Activated B cell treated with CpG ODN at 0.5 μM for 24 hours (primary cell): ENCODE results near the gene TMPRSS13. TPM values are rescaled to one million over a fixed set of nuclear protein-coding genes. Genes with fewer than 3 reads are reported as not detected.

Source experiments
- ATAC-seq: fragments of 200-7000 bp; cut with Tn5 transposase; one replicate; pipeline ENCODE4 v1.10.0; 2021; ENCODE audit warnings: low read depth, mild to moderate bottlenecking, moderate library complexity
- CTCF ChIA-PET: fragments of 350-600 bp; sonication (Branson Sonifier 250); formaldehyde crosslinking; loops from one replicate; lab custom pipeline; 2021; ENCODE audit warnings: antibody characterized with exemption; lab: Charles Lee
- POLR2A ChIA-PET: fragments of 350-600 bp; sonication (Branson Sonifier 250); formaldehyde crosslinking; loops from one replicate; lab custom pipeline; 2021; ENCODE audit warnings: antibody characterized with exemption; lab: Charles Lee
- DNase-seq: peaks from one replicate; pipeline ENCODE4 v3.0.0; 2022
- H3K27ac Mint-ChIP-seq: one replicate; pipeline ENCODE4 v1.8.0; 2020; ENCODE audit warnings: mixed read lengths
- H3K27me3 Mint-ChIP-seq: one replicate; pipeline ENCODE4 v1.8.0; 2021; ENCODE audit warnings: mixed read lengths
- H3K36me3 Mint-ChIP-seq: one replicate; pipeline ENCODE4 v1.8.0; 2021; ENCODE audit warnings: low read depth, mixed read lengths
- H3K4me1 Mint-ChIP-seq: one replicate; pipeline ENCODE4 v1.8.0; 2021; ENCODE audit warnings: mixed read lengths
- H3K4me3 Mint-ChIP-seq: one replicate; pipeline ENCODE4 v1.8.0; 2020; ENCODE audit warnings: mild to moderate bottlenecking, mixed read lengths
- H3K9me3 Mint-ChIP-seq: one replicate; pipeline ENCODE4 v1.8.0; 2020; ENCODE audit warnings: mixed read lengths
- intact Hi-C: fragments of 100-400 bp; cut with micrococcal nuclease; formaldehyde crosslinking; loops from one replicate; pipeline ENCODE4 v1.15.1; 2024
- total RNA-seq: library from RNA; stranded (reverse); gene quantifications from 2 replicates; pipeline ENCODE4 v1.2.3, GENCODE V29; 2022
- TF ChIP-seq, protein P1 (sequence below): fragments of 200-600 bp; IDR thresholded peaks from one replicate; pipeline ENCODE4 v1.8.0; 2022; ENCODE audit warnings: antibody characterized with exemption, mild to moderate bottlenecking

The TMPRSS13 gene
- total RNA-seq, 1 donor from 2014 or later = 3.7 TPM

DNA sequence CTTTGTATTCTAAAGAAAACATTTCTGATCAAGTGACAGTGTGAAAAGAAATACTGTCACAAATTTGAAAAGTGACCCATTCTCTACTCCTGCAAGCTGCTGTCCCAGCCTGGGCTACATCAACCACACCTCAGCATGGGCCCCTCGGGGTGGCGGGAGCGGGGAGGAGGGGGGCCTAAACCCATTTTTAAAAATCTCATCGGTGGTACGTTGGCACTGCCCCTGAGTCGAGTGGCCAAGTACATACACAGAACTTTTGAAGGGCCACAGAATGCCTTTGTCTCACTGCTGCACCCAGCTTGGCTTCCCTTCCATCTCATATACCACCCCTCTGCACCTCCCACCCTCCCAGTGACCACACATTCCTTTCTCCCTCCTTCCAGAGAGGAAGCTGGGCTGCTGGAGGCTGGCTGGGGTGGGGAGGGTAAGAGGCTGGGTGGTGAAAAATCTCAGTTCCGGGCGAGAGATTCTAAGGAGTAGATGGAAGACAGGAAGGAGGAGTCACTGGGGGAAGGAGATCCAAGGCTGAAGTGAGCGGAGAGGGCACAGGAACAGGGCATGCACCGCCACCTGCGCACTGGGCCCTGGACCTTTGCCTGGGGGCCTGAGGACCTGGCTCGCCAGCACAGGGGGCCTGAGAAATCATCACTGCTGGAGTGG is 73.9 kb downstream of the TMPRSS13 start:
- Mint-ChIP-seq H3K36me3 (no peaks in the 10 kb centered on the region), H3K9me3 (no peaks in the 10 kb centered on the region), H3K4me1 (no peaks in the 10 kb centered on the region), H3K4me3 (no peak overlapping the region), H3K27ac (no peak overlapping the region), H3K27me3 (peaks cover 44% of the 10 kb centered on the region)
- no peak for DNase-seq
- no peak for ATAC-seq
- CTCF ChIA-PET = no interaction called here
- TF ChIP-seq, protein P1, sequence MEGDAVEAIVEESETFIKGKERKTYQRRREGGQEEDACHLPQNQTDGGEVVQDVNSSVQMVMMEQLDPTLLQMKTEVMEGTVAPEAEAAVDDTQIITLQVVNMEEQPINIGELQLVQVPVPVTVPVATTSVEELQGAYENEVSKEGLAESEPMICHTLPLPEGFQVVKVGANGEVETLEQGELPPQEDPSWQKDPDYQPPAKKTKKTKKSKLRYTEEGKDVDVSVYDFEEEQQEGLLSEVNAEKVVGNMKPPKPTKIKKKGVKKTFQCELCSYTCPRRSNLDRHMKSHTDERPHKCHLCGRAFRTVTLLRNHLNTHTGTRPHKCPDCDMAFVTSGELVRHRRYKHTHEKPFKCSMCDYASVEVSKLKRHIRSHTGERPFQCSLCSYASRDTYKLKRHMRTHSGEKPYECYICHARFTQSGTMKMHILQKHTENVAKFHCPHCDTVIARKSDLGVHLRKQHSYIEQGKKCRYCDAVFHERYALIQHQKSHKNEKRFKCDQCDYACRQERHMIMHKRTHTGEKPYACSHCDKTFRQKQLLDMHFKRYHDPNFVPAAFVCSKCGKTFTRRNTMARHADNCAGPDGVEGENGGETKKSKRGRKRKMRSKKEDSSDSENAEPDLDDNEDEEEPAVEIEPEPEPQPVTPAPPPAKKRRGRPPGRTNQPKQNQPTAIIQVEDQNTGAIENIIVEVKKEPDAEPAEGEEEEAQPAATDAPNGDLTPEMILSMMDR = no peak
- intact Hi-C loops = no loop called here
- POLR2A ChIA-PET = no interaction called here

DNA sequence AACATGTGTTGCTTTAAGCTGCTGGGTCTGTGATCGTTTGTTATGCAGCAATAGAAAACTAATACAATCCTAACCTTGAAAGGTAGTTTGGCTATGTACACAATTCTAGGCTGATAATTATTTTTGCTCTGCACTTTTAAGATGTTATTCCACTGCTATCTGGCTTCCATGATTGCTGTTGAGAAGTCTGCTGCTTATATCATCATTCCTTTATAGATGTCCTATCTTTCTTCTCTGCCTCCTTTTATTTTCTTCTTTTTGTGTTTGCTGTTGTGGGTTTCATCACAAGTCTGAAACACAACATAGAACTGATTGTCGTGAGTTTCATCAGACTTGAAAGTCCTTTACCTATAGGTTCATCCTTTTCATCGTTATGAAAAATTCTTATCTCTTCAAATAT is 76.9 kb downstream of the TMPRSS13 start:
- Mint-ChIP-seq H3K27me3 (peaks cover 36% of the 10 kb centered on the region), H3K4me1 (no peaks in the 10 kb centered on the region), H3K36me3 (no peaks in the 10 kb centered on the region), H3K9me3 (no peaks in the 10 kb centered on the region), H3K27ac (no peak overlapping the region), H3K4me3 (no peak overlapping the region)
- intact Hi-C loops = no loop called here
- DNase-seq = no peak
- ATAC-seq = no peak
- ChIA-PET POLR2A (no interaction called here), CTCF (interaction anchor here (1.1 to 1.3 kb wide), 2 partner anchors 95 to 201 kb away, joined by 4 to 6 read pairs; no protein-coding TSS in a partner anchor)
- TF ChIP-seq, protein P1 = no peak

DNA sequence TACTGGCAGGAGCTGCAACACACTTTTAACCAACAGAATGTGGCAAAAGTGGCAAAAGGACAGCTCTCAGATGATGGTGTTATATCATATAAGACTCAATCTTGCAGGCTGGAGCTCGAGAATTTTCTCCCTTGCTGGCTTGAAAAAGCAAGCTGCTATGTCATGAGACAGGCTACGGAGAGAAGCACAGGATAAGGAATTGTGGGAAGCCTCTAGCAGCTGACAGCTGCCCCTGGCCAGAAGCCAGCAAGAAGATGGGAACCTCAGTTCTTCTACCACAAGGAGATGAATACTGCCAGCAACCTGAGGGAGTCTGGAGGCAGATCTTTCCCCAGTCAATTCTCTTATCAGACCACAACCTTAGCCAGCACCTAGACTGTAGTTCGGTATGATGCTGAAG is 77.3 kb downstream of the TMPRSS13 start:
- no peaks in the 10 kb centered on the region for H3K9me3 Mint-ChIP-seq
- DNase-seq (no peak), ATAC-seq (no peak)
- no peaks in the 10 kb centered on the region for H3K36me3 Mint-ChIP-seq
- ChIA-PET CTCF (interaction anchor here (1.1 to 1.3 kb wide), 2 partner anchors 95 to 202 kb away, joined by 4 to 6 read pairs; no protein-coding TSS in a partner anchor), POLR2A (no interaction called here)
- intact Hi-C loops = no loop called here
- no peak overlapping the region for H3K27ac Mint-ChIP-seq
- TF ChIP-seq, protein P1 = no peak
- no peaks in the 10 kb centered on the region for H3K4me1 Mint-ChIP-seq
- H3K4me3 Mint-ChIP-seq = no peak overlapping the region
- H3K27me3 Mint-ChIP-seq = peaks cover 33% of the 10 kb centered on the region

DNA sequence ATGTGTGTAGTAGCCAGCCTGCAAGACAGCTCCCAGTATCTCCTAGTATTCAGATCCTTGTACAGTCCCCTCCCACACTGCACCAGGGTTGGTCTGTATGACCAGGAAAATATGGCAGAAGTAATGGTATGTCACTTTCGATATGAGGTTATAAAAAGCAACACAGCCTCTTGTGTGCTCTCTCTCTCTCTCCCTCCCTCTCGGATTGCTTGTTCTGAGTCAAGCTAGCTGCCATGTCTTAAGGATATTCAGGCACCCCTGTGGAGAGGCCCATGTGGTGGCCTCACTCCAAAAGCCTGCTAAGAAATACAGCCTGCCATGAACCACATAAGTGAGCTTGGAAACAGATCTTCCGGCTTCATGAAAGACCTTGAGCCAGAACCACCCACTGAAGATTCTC is 78.1 kb downstream of the TMPRSS13 start:
- intact Hi-C loops = no loop called here
- no peak overlapping the region for H3K27ac Mint-ChIP-seq
- no peak for ATAC-seq
- peaks cover 31% of the 10 kb centered on the region for H3K27me3 Mint-ChIP-seq
- CTCF ChIA-PET = interaction anchor here (1.1 to 3.6 kb wide), 3 partner anchors 96 to 202 kb away, joined by 4 to 14 read pairs (median 6); no protein-coding TSS in a partner anchor
- no peaks in the 10 kb centered on the region for H3K9me3 Mint-ChIP-seq
- TF ChIP-seq, protein P1 = no peak
- H3K4me1 Mint-ChIP-seq = no peaks in the 10 kb centered on the region
- no peaks in the 10 kb centered on the region for H3K36me3 Mint-ChIP-seq
- no peak for DNase-seq
- no peak overlapping the region for H3K4me3 Mint-ChIP-seq
- POLR2A ChIA-PET = no interaction called here

Other genes starting within 250 kb of the TMPRSS13 start
- 1.5 and 3.6 TPM in 2 replicates for gene DSCAML1, start 132.2 kb downstream of the TMPRSS13 start, total RNA-seq
- gene FXYD2, start 104.7 kb downstream of the TMPRSS13 start, total RNA-seq = 40.4 and 44.6 TPM in 2 replicates
- gene FXYD6, start 52.7 kb downstream of the TMPRSS13 start, total RNA-seq = not detected in 2 replicates
- gene IL10RA, start 57.0 kb upstream of the TMPRSS13 start, total RNA-seq = 303 and 350 TPM in 2 replicates
- not detected in 2 replicates for gene TMPRSS4, start 147.7 kb upstream of the TMPRSS13 start, total RNA-seq
- gene SMIM35, start 157.6 kb upstream of the TMPRSS13 start, total RNA-seq = 1.8 and 1.9 TPM in 2 replicates
- gene SCN4B, start 223.4 kb upstream of the TMPRSS13 start, total RNA-seq = not detected in 2 replicates
- gene SCN2B, start 247.2 kb upstream of the TMPRSS13 start, total RNA-seq = not detected in 2 replicates